ENCODE data around the gene QDPR.

- TF ChIP-seq CTCF (IDR thresholded peaks at IDR 0.05; ENCODE audit: low read length): no peak
- no peak for TF ChIP-seq EZH2 (IDR thresholded peaks at IDR 0.05; ENCODE audit: borderline replicate concordance, low read length)
These were observed 18.3 kb downstream of the QDPR start for GRCh38 chr4:17493619-17494018.

All from OCI-LY1 (cell line).